OCI-LY3 (cell line): ENCODE results near the gene AEN.

Experiments used
- H2AFZ ChIP-seq: fragments of 200-600, 300-600 bp; shearing (Covaris generic); 2 replicates; pipeline ENCODE4 v1.6.0; 2014; ENCODE audit warnings: antibody characterized with exemption, low read depth, low read length
- H3K27ac ChIP-seq: fragments of 200-600, 300-600 bp; sonication (generic); 2 replicates; pipeline ENCODE4 v1.5.1; 2014; ENCODE audit warnings: mild to moderate bottlenecking, low read length, moderate library complexity, mixed read lengths
- H3K27me3 ChIP-seq: fragments of 200-600, 300-600 bp; sonication (generic); 2 replicates; pipeline ENCODE4 v1.6.1; 2014; ENCODE audit warnings: low read depth, low read length, mixed read lengths
- H3K36me3 ChIP-seq: fragments of 200-600, 300-600 bp; sonication (generic); replicated peaks from 2 replicates; pipeline ENCODE3; 2014; ENCODE audit warnings: low read depth, low read length, mixed read lengths
- H3K4me1 ChIP-seq: fragments of 300-600, 200-600 bp; sonication (generic); 2 replicates; pipeline ENCODE4 v1.6.1; 2014; ENCODE audit warnings: low read length, mixed read lengths
- H3K4me2 ChIP-seq: fragments of 200-600, 300-600 bp; sonication (generic); 2 replicates; pipeline ENCODE4 v1.6.1; 2014; ENCODE audit warnings: low read length, mixed read lengths
- H3K4me3 ChIP-seq: fragments of 300-600, 200-600 bp; sonication (generic); 2 replicates; pipeline ENCODE4 v1.5.1; 2014; ENCODE audit warnings: antibody characterized with exemption, mild to moderate bottlenecking, low read length, moderate library complexity
- H3K79me2 ChIP-seq: fragments of 300-600, 200-600 bp; shearing (Covaris generic); 2 replicates; pipeline ENCODE4 v1.6.1; 2014; ENCODE audit warnings: mild to moderate bottlenecking, low read length, mixed read lengths
- H3K9ac ChIP-seq: fragments of 300-600, 200-600 bp; shearing (Covaris generic); 2 replicates; pipeline ENCODE4 v1.6.0; 2014; ENCODE audit warnings: mild to moderate bottlenecking, low read length, moderate library complexity
- H3K9me3 ChIP-seq: fragments of 200-600, 300-600 bp; shearing (Covaris generic); 2 replicates; pipeline ENCODE4 v1.6.1; 2014; ENCODE audit warnings: low read length, mixed read lengths; ENCODE audit not compliant: insufficient read depth
- H4K20me1 ChIP-seq: fragments of 200-600, 300-600 bp; sonication (generic); 2 replicates; pipeline ENCODE4 v1.6.1; 2016; ENCODE audit warnings: low read length, mixed read lengths; ENCODE audit not compliant: insufficient read depth
- CTCF ChIP-seq: fragments of 200-600, 300-600 bp; sonication (generic); IDR thresholded peaks from 2 replicates; pipeline ENCODE4 v1.5.1; 2014; ENCODE audit warnings: antibody characterized with exemption, low read length, low read depth
- EZH2phosphoT487 ChIP-seq: fragments of 200-600 bp; shearing (Covaris generic); IDR thresholded peaks from 2 replicates; pipeline ENCODE4 v1.6.1; 2018; ENCODE audit warnings: antibody characterized with exemption, mixed run types, low read depth

AEN gene

GRCh38 chr15:88655800-88656488 is 34.8 kb downstream of the AEN start:
- Histone ChIP-seq H3K4me1 (peaks cover 37% of the 10 kb centered on the region), H3K27ac (peak overlapping the region; percentile 85), H3K36me3 (peaks cover 38% of the 10 kb centered on the region), H2AFZ (no peak overlapping the region), H3K9ac (no peak overlapping the region), H3K4me3 (no peak overlapping the region), H3K27me3 (peaks cover 22% of the 10 kb centered on the region), H4K20me1 (no peaks in the 10 kb centered on the region), H3K9me3 (peaks cover 8% of the 10 kb centered on the region; the same call in 1 of the 2 replicates), H3K4me2 (no peak overlapping the region), H3K79me2 (no peaks in the 10 kb centered on the region)
- no peak for TF ChIP-seq CTCF
- TF ChIP-seq EZH2phosphoT487, result no peak

- Histone ChIP-seq H3K27me3 (peaks cover 27% of the 10 kb centered on the region), H3K27ac (peak overlapping the region; percentile 85), H3K36me3 (peaks cover 30% of the 10 kb centered on the region), H3K4me1 (peaks cover 39% of the 10 kb centered on the region), H3K4me3 (peak overlapping the region; percentile 23; the same call in 1 of the 2 replicates), H4K20me1 (no peaks in the 10 kb centered on the region), H3K4me2 (peak overlapping the region; percentile 63), H3K9me3 (peaks cover 8% of the 10 kb centered on the region; the same call in 1 of the 2 replicates), H3K9ac (peak overlapping the region; percentile 46), H3K79me2 (no peaks in the 10 kb centered on the region), H2AFZ (no peak overlapping the region)
- no peak for TF ChIP-seq EZH2phosphoT487
Observed at GRCh38 chr15:88656760-88657221, 35.7 kb downstream of the AEN start.

- Histone ChIP-seq H3K27ac (peak overlapping the region; percentile 85), H3K4me2 (peak overlapping the region; percentile 63), H3K4me1 (peaks cover 39% of the 10 kb centered on the region), H3K9me3 (peaks cover 8% of the 10 kb centered on the region; the same call in 1 of the 2 replicates), H3K36me3 (peaks cover 27% of the 10 kb centered on the region), H3K4me3 (peak overlapping the region; percentile 28), H4K20me1 (no peaks in the 10 kb centered on the region), H3K27me3 (peaks cover 29% of the 10 kb centered on the region), H3K9ac (peak overlapping the region; percentile 46), H2AFZ (no peak overlapping the region; the same call in 1 of the 2 replicates), H3K79me2 (no peaks in the 10 kb centered on the region)
- TF ChIP-seq EZH2phosphoT487, result no peak
- TF ChIP-seq CTCF, result peak; percentile 80
Observed at GRCh38 chr15:88657326-88658069, 36.4 kb downstream of the AEN start.

- Histone ChIP-seq H3K36me3 (peaks cover 21% of the 10 kb centered on the region), H3K4me2 (peak overlapping the region; percentile 63), H3K27ac (peak overlapping the region; percentile 85; the same call in 1 of the 2 replicates), H3K4me3 (peak overlapping the region; percentile 28), H3K9me3 (peaks cover 8% of the 10 kb centered on the region; the same call in 1 of the 2 replicates), H3K4me1 (peaks cover 39% of the 10 kb centered on the region), H3K27me3 (peaks cover 29% of the 10 kb centered on the region), H3K79me2 (no peaks in the 10 kb centered on the region), H3K9ac (peak overlapping the region; percentile 46), H4K20me1 (no peaks in the 10 kb centered on the region), H2AFZ (no peak overlapping the region)
- TF ChIP-seq EZH2phosphoT487, result no peak
- no peak for TF ChIP-seq CTCF
Observed at GRCh38 chr15:88658070-88658965, 37.2 kb downstream of the AEN start.
